ENCODE measurements around the gene CALD1. TPM values are rescaled to one million over a fixed set of nuclear protein-coding genes. Genes with fewer than 3 reads are reported as not detected.
A peak's percentile ranks its signal among the peaks of the same experiment; 100 is the strongest.

CALD1 gene
- polyA plus RNA-seq, 1 donor (not counting 4 experiments of a cell fraction or from before 2014, with no cell fraction given) = 229 TPM

GRCh38 chr7:134954197-134955082 lies 175.0 kb downstream of the CALD1 start:
- no peaks in the 10 kb centered on the region for H3K4me1 ChIP-seq (ENCODE audit: control insufficient read depth, extremely low read depth, insufficient read depth, low read length)
- H4K20me1 ChIP-seq (ENCODE audit: control insufficient read depth, extremely low read depth, insufficient read depth, low read length) = no peaks in the 10 kb centered on the region
- no peaks in the 10 kb centered on the region for H3K79me2 ChIP-seq (ENCODE audit: control insufficient read depth, insufficient read depth, low read length)
- no peaks in the 10 kb centered on the region for H3K9me3 ChIP-seq (ENCODE audit: control insufficient read depth, low read depth, low read length)
- peak in 2 of 3 experiments; percentile 19 to 28 for TF ChIP-seq CTCF (optimal IDR thresholded peaks at IDR 0.05 in 1 of 3, IDR thresholded peaks at IDR 0.05 in 1 of 3, conservative IDR thresholded peaks at IDR 0.05 in 1 of 3; ENCODE audit: extremely low read depth in 1 of 3, insufficient read depth in 2 of 3, low read length in 3 of 3)
- no peak for TF ChIP-seq EZH2 (IDR thresholded peaks at IDR 0.05; ENCODE audit: low read length)
- H2AFZ ChIP-seq (ENCODE audit: control insufficient read depth, low read length) = no peak overlapping the region
- H3K9ac ChIP-seq (ENCODE audit: control insufficient read depth, extremely low read depth, insufficient read depth, low read length) = no peak overlapping the region
- dilution Hi-C loops (cut with MboI; ENCODE audit: extremely low pct_ligation_motif_present, low sequenced_read_pairs) = no loop called here
- peaks cover 19 to 30% of the 10 kb centered on the region in 2 experiments for H3K36me3 ChIP-seq (ENCODE audit: control insufficient read depth in 2 of 2, extremely low read depth in 1 of 2, insufficient read depth in 2 of 2, low read length in 2 of 2)
- no peaks in the 10 kb centered on the region for H3K27me3 ChIP-seq (ENCODE audit: control insufficient read depth, extremely low read depth, insufficient read depth, low read length)
- H3K27ac ChIP-seq (ENCODE audit: control insufficient read depth, insufficient read depth, low read length) = no peak overlapping the region
- FAIRE-seq = no peak
- no peak overlapping the region for H3K4me2 ChIP-seq (ENCODE audit: control insufficient read depth, extremely low read depth, insufficient read depth, low read depth, low read length)
- DNase-seq (ENCODE audit: low read depth, low spot score) = peak; percentile 4
- H3K4me3 ChIP-seq (ENCODE audit: control insufficient read depth in 2 of 3, extremely low read depth in 1 of 3, insufficient read depth in 2 of 3, low read depth in 1 of 3, low read length in 3 of 3) = no peak overlapping the region
- H3K9me1 ChIP-seq (ENCODE audit: control insufficient read depth, extremely low read depth, insufficient read depth, low read length) = no peaks in the 10 kb centered on the region

GRCh38 chr7:134957005-134957404 lies 177.6 kb downstream of the CALD1 start:
- no peak for FAIRE-seq
- H4K20me1 ChIP-seq (ENCODE audit: control insufficient read depth, extremely low read depth, insufficient read depth, low read length) = no peaks in the 10 kb centered on the region

More at GRCh38 chr7:134957005-134957404, 177.6 kb downstream of the CALD1 start:
- DNase-seq (ENCODE audit: low read depth, low spot score) = no peak
- dilution Hi-C loops (cut with MboI; ENCODE audit: extremely low pct_ligation_motif_present, low sequenced_read_pairs) = no loop called here
- H3K4me3 ChIP-seq (ENCODE audit: control insufficient read depth in 2 of 3, extremely low read depth in 1 of 3, insufficient read depth in 2 of 3, low read depth in 1 of 3, low read length in 3 of 3) = no peak overlapping the region
- H3K9ac ChIP-seq (ENCODE audit: control insufficient read depth, extremely low read depth, insufficient read depth, low read length) = no peak overlapping the region
- H3K9me3 ChIP-seq (ENCODE audit: control insufficient read depth, low read depth, low read length) = no peaks in the 10 kb centered on the region
- TF ChIP-seq CTCF (optimal IDR thresholded peaks at IDR 0.05 in 1 of 3, IDR thresholded peaks at IDR 0.05 in 1 of 3, conservative IDR thresholded peaks at IDR 0.05 in 1 of 3; ENCODE audit: extremely low read depth in 1 of 3, insufficient read depth in 2 of 3, low read length in 3 of 3) (no peak), EZH2 (IDR thresholded peaks at IDR 0.05; ENCODE audit: low read length) (no peak)
- H3K4me2 ChIP-seq (ENCODE audit: control insufficient read depth, extremely low read depth, insufficient read depth, low read depth, low read length) = no peak overlapping the region
- H3K4me1 ChIP-seq (ENCODE audit: control insufficient read depth, extremely low read depth, insufficient read depth, low read length) = no peaks in the 10 kb centered on the region
- H2AFZ ChIP-seq (ENCODE audit: control insufficient read depth, low read length) = no peak overlapping the region
- H3K9me1 ChIP-seq (ENCODE audit: control insufficient read depth, extremely low read depth, insufficient read depth, low read length) = no peaks in the 10 kb centered on the region
- no peaks in the 10 kb centered on the region for H3K79me2 ChIP-seq (ENCODE audit: control insufficient read depth, insufficient read depth, low read length)
- H3K27ac ChIP-seq (ENCODE audit: control insufficient read depth, insufficient read depth, low read length) = no peak overlapping the region
- peaks cover 22 to 24% of the 10 kb centered on the region in 2 experiments for H3K36me3 ChIP-seq (ENCODE audit: control insufficient read depth in 2 of 2, extremely low read depth in 1 of 2, insufficient read depth in 2 of 2, low read length in 2 of 2)
- H3K27me3 ChIP-seq (ENCODE audit: control insufficient read depth, extremely low read depth, insufficient read depth, low read length) = no peaks in the 10 kb centered on the region

Data from keratinocyte (primary cell).